GM12801 (cell line): ENCODE data around the gene TNS2.

Experiments used
- CTCF ChIP-seq: IDR thresholded peaks from one replicate; pipeline ENCODE4 v1.5.1; 2011; ENCODE audit warnings: control low read depth; ENCODE audit not compliant: insufficient read length; ENCODE audit errors: extremely low read depth

TNS2 gene

GRCh38 chr12:53036802-53037201 lies 13.1 kb upstream of the TNS2 start:
- TF ChIP-seq CTCF, result no peak

- TF ChIP-seq CTCF, result no peak
Observed at GRCh38 chr12:53039851-53040250, 10.0 kb upstream of the TNS2 start.

- TF ChIP-seq CTCF, result no peak
Observed at GRCh38 chr12:53042607-53043454, 7.0 kb upstream of the TNS2 start.

DNA sequence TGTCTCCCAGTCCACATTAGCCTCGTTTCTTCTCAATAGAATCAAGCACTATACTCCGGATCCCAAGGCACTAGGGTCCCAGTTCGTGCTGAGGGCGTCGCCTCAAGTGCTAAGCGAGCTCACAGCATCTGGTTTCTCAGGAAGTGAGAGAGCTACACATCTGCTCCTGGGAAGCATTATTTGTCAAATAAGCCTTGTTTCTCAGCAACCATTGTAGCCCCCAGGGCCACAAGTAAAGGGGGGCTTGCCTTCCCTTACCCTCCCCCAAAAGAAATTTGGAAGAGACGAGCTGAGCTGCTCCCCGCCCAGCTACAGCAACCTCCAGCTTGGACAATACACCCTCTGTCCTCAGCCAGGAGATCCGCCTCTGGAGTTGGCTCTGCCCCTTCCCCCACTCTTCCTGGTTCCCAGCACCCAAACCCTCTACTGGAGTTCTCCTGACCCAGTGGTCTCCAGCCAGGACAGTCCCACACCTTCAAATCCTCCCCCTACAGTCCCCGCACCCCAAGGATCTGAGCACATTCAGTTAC lies 5.7 kb upstream of the TNS2 start:
- no peak for TF ChIP-seq CTCF

GRCh38 chr12:53044896-53045695 lies 4.8 kb upstream of the TNS2 start:
- TF ChIP-seq CTCF, result no peak

- no peak for TF ChIP-seq CTCF
Observed at GRCh38 chr12:53045696-53046045, 4.2 kb upstream of the TNS2 start.

DNA sequence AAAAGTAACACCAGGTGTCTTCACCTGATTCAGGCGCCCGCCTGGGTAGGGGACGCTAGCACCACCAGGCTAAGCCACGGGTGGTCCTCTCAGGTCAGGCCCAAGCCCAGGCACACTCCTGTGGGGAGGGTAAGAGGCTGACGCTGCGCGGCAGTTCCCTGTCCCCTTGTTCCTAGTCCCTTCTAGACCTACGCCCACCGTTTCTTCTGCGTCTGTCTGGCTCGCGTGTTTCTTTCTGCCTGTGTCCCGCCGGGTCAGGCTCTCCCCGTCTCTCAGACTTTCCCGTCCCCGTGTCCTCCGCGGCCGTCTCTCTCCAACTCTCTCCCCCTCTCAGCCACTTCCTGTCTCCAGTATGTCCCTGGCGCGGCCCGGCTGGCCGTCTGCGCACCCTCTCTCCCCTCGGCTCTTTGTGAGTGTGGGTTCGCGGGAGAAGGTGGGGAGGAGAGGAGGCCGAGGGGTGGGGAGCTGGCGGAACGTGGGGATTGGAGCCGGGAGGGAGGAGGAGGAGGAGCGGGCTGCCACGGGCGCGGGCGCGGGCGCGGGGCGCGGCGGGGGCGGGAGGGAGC lies 3.1 kb upstream of the TNS2 start:
- TF ChIP-seq CTCF, result no peak
